HEK293 (cell line): Measurements from ENCODE around the gene E2F4.
A peak's percentile ranks its signal among the peaks of the same experiment; 100 is the strongest.

Source experiments
- CTCF ChIA-PET: fragments of 350-600 bp; formaldehyde crosslinking; extraction: SDS; loops from one replicate; lab custom pipeline; 2021; ENCODE audit warnings: antibody characterized with exemption; lab: Yijun Ruan, JAX
- POLR2A ChIA-PET: fragments of 300-600 bp; formaldehyde crosslinking; extraction: SDS; loops from one replicate; lab custom pipeline; 2020; ENCODE audit warnings: antibody characterized with exemption, inconsistent platforms; lab: Yijun Ruan, JAX
- H3K27ac ChIP-seq: fragments of 200-500 bp; sonication (Bioruptor generic); 2 replicates; pipeline ENCODE4 v1.5.1; 2014; ENCODE audit warnings: low read depth, low read length, control low read depth, inconsistent platforms; ENCODE audit errors: extremely low read depth
- H3K36me3 ChIP-seq, 2 experiments: fragments of 200-500 bp in 1 of 2; sonication (Bioruptor generic) in 1 of 2; 1 replicate in 1 of 2; 2 replicates in 1 of 2; pipeline ENCODE4 v1.5.1; 2014 to 2017; ENCODE audit warnings: inconsistent platforms in 2 of 2, low read length in 2 of 2; ENCODE audit not compliant: control insufficient read depth in 2 of 2, insufficient read depth in 1 of 2
- H3K4me1 ChIP-seq: fragments of 200-500 bp; sonication (Bioruptor generic); 2 replicates; pipeline ENCODE4 v1.5.1; 2014; ENCODE audit warnings: mild to moderate bottlenecking, low read length, inconsistent platforms; ENCODE audit not compliant: control insufficient read depth, insufficient read depth
- H3K4me3 ChIP-seq: 2 replicates; pipeline ENCODE4 v1.5.1; 2011; ENCODE audit warnings: low read depth, mild to moderate bottlenecking, control low read depth, low read length, moderate library complexity
- H3K9me3 ChIP-seq: fragments of 200-500 bp; sonication (Bioruptor generic); 2 replicates; pipeline ENCODE4 v1.5.1; 2014; ENCODE audit warnings: low read depth, low read length, inconsistent platforms; ENCODE audit not compliant: control insufficient read depth, insufficient read depth
- BCL11A ChIP-seq: fragments of 450-650 bp; formaldehyde crosslinking; IDR thresholded peaks from 2 replicates; pipeline ENCODE4 v1.5.1; 2016; ENCODE audit warnings: low read depth, missing biosample characterization, missing genetic modification characterization
- GLI4 ChIP-seq: fragments of 450-650 bp; formaldehyde crosslinking; IDR thresholded peaks from 2 replicates; pipeline ENCODE4 v1.5.1; 2016; ENCODE audit warnings: missing biosample characterization, missing genetic modification characterization
- HOXA7 ChIP-seq: sonication (generic); formaldehyde crosslinking; IDR thresholded peaks from 2 replicates; pipeline ENCODE4 v1.8.1; 2022; ENCODE audit warnings: missing genetic modification reagents, borderline replicate concordance
- KLF9 ChIP-seq: fragments of 450-650 bp; formaldehyde crosslinking; IDR thresholded peaks from 2 replicates; pipeline ENCODE4 v1.5.1; 2016; ENCODE audit warnings: missing biosample characterization, missing genetic modification characterization, low read depth
- MYNN ChIP-seq: fragments of 450-650 bp; formaldehyde crosslinking; IDR thresholded peaks from 2 replicates; pipeline ENCODE4 v1.5.1; 2016; ENCODE audit warnings: missing biosample characterization, missing genetic modification characterization, borderline replicate concordance
- PBX3 ChIP-seq: sonication (generic); formaldehyde crosslinking; IDR thresholded peaks from 2 replicates; pipeline ENCODE4 v1.8.1; 2022; ENCODE audit warnings: mild to moderate bottlenecking, moderate library complexity, missing genetic modification reagents
- PRDM1 ChIP-seq: fragments of 450-650 bp; formaldehyde crosslinking; IDR thresholded peaks from 2 replicates; pipeline ENCODE4; 2016; ENCODE audit warnings: missing biosample characterization, missing genetic modification characterization
- SP2 ChIP-seq: fragments of 450-650 bp; formaldehyde crosslinking; IDR thresholded peaks from 2 replicates; pipeline ENCODE4 v1.5.1; 2016; ENCODE audit warnings: missing biosample characterization, missing genetic modification characterization
- ZNF114 ChIP-seq: fragments of 450-650 bp; formaldehyde crosslinking; IDR thresholded peaks from 2 replicates; pipeline ENCODE4 v1.5.0; 2017; ENCODE audit warnings: missing biosample characterization, missing genetic modification characterization
- ZNF146 ChIP-seq: fragments of 450-650 bp; formaldehyde crosslinking; IDR thresholded peaks from 2 replicates; pipeline ENCODE4 v1.5.1; 2016; ENCODE audit warnings: missing biosample characterization, missing genetic modification characterization
- ZNF184 ChIP-seq: fragments of 450-650 bp; IDR thresholded peaks from 2 replicates; pipeline ENCODE4 v1.5.1; 2018; ENCODE audit warnings: missing biosample characterization, mild to moderate bottlenecking, missing genetic modification characterization
- ZNF2 ChIP-seq: fragments of 450-650 bp; formaldehyde crosslinking; IDR thresholded peaks from 2 replicates; pipeline ENCODE4 v1.5.1; 2016; ENCODE audit warnings: missing biosample characterization, missing genetic modification characterization
- ZNF211 ChIP-seq: fragments of 450-650 bp; formaldehyde crosslinking; IDR thresholded peaks from 2 replicates; pipeline ENCODE4 v1.5.1; 2016; ENCODE audit warnings: low read depth, missing biosample characterization, missing genetic modification characterization
- ZNF214 ChIP-seq: fragments of 450-650 bp; formaldehyde crosslinking; IDR thresholded peaks from 2 replicates; pipeline ENCODE4 v1.5.1; 2017; ENCODE audit warnings: missing biosample characterization, mild to moderate bottlenecking, missing genetic modification characterization, borderline replicate concordance
- ZNF223 ChIP-seq: fragments of 450-650 bp; formaldehyde crosslinking; IDR thresholded peaks from 2 replicates; pipeline ENCODE4 v1.5.1; 2016; ENCODE audit warnings: missing biosample characterization, missing genetic modification characterization
- ZNF266 ChIP-seq: fragments of 450-650 bp; formaldehyde crosslinking; IDR thresholded peaks from 2 replicates; pipeline ENCODE4 v1.5.1; 2016; ENCODE audit warnings: missing biosample characterization, missing genetic modification characterization, low read depth
- ZNF404 ChIP-seq: fragments of 450-650 bp; formaldehyde crosslinking; IDR thresholded peaks from 2 replicates; pipeline ENCODE4 v1.5.1; 2017; ENCODE audit warnings: missing biosample characterization, missing genetic modification characterization
- ZNF426 ChIP-seq: fragments of 450-650 bp; formaldehyde crosslinking; IDR thresholded peaks from 2 replicates; pipeline ENCODE4 v1.5.1; 2017; ENCODE audit warnings: missing biosample characterization, missing genetic modification characterization, mild to moderate bottlenecking, inconsistent platforms, moderate library complexity
- ZNF433 ChIP-seq: fragments of 450-650 bp; formaldehyde crosslinking; IDR thresholded peaks from 2 replicates; pipeline ENCODE4 v1.5.1; 2016; ENCODE audit warnings: missing biosample characterization, missing genetic modification characterization, low read depth
- ZNF555 ChIP-seq: fragments of 450-650 bp; formaldehyde crosslinking; conservative IDR thresholded peaks from 2 replicates; pipeline ENCODE4 v1.5.1; 2017; ENCODE audit warnings: missing biosample characterization, mild to moderate bottlenecking, missing genetic modification characterization, inconsistent platforms
- ZNF558 ChIP-seq: fragments of 450-650 bp; formaldehyde crosslinking; IDR thresholded peaks from 2 replicates; pipeline ENCODE4 v1.5.1; 2016; ENCODE audit warnings: missing biosample characterization, missing genetic modification characterization
- ZNF585B ChIP-seq: fragments of 450-650 bp; formaldehyde crosslinking; IDR thresholded peaks from 2 replicates; pipeline ENCODE4 v1.5.1; 2016; ENCODE audit warnings: missing biosample characterization, missing genetic modification characterization
- ZNF600 ChIP-seq: fragments of 450-650 bp; formaldehyde crosslinking; IDR thresholded peaks from 2 replicates; pipeline ENCODE4 v1.5.1; 2016; ENCODE audit warnings: missing biosample characterization, missing genetic modification characterization
- ZNF776 ChIP-seq: fragments of 450-650 bp; formaldehyde crosslinking; IDR thresholded peaks from 2 replicates; pipeline ENCODE4 v1.5.0; 2017; ENCODE audit warnings: missing biosample characterization, missing genetic modification characterization, borderline replicate concordance
- ZSCAN16 ChIP-seq: fragments of 450-650 bp; formaldehyde crosslinking; IDR thresholded peaks from 2 replicates; pipeline ENCODE4 v1.5.1; 2016; ENCODE audit warnings: missing biosample characterization, missing genetic modification characterization
- TF ChIP-seq, protein P1 (sequence below): fragments of 450-650 bp; formaldehyde crosslinking; IDR thresholded peaks from 2 replicates; pipeline ENCODE4 v1.5.1; 2016; ENCODE audit warnings: missing biosample characterization, missing genetic modification characterization

The E2F4 gene

DNA sequence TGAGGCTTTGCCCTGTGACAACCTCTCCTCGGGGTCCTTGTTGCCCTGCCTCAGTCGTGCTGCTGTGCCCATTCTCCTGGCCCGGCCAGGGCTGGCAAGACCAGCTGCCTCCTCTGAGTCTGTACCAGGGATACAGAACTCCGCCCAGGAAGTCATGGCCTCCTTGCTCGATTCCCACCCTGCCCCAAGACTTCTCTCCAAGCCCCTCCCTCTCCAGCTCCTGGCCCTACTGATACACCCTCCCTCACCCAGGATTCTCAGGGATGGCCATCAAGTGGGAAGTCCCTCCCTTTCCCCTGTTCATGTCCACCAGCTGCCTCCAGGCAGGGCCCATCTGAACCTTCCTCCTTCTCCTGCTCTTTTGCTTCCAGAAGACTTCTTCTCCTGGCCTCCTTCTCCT lies 23.8 kb downstream of the E2F4 start:
- POLR2A ChIA-PET = interaction anchor here (0.8 kb wide), 1 partner anchor 16 kb away, joined by 3 read pairs; no protein-coding TSS in a partner anchor

DNA sequence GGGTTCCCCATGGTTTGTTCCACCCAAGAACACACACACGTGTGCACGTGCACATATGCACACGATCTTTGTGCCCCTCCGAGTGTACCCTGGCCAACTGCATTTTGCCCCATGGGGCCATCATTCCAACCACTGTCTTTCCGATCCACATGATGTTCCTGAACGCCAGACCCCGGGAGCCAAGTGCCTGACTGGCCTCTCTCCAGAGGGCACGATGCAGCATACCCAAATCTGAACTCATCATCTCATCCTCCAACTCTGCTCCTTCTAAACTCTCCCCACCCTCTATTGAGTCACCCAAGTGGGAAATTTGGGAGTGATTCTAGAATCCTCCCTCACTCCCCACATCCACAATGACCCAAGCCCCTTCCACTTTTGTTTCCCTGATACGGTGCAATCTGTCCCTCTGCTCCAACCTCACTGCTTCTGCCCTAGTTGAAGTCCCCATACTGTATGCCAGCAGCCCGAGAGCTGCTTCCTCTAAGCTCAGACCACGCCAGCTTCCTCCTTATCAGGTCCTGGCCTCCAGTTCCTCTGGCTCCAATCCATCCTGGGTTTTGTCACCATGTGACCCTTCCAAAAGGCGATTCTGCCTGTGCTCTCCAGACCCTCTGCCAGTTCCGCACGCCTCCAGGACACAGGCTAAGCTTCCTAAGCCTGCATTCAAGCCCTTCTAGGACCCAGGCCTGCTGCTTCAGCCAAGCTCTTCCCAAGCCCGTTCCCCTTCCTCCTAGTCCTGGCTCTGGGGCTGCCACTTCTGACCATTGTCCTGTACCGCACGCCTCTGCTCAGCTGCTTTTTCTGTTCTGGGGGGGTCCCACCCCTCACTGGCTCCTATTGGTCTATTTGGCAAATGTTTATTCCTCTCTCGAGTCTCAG lies 24.9 kb downstream of the E2F4 start:
- H3K4me1 ChIP-seq = no peaks in the 10 kb centered on the region
- POLR2A ChIA-PET = no interaction called here
- H3K4me3 ChIP-seq = no peak overlapping the region
- H3K36me3 ChIP-seq = peaks cover 0 to 4% of the 10 kb centered on the region in 2 experiments; a peak in 2 of 3 replicates
- CTCF ChIA-PET = interaction anchor here (0.6 kb wide), 3 partner anchors 12 to 267 kb away, joined by 3 to 4 read pairs (median 4); partner anchors contain the start of genes AGRP and ELMO3
- H3K9me3 ChIP-seq = no peaks in the 10 kb centered on the region
- TF ChIP-seq ZSCAN16 (tag by site-specific recombination) (no peak), HOXA7 (no peak), ZNF600 (tag by site-specific recombination) (no peak), PBX3 (CRISPR knock-in tag) (no peak), ZNF555 (no peak), ZNF184 (no peak), ZNF433 (tag by site-specific recombination) (no peak), ZNF211 (tag by site-specific recombination) (no peak), KLF9 (tag by site-specific recombination) (no peak), MYNN (tag by site-specific recombination) (no peak), ZNF776 (tag by site-specific recombination) (no peak)
- TF ChIP-seq, protein P1, sequence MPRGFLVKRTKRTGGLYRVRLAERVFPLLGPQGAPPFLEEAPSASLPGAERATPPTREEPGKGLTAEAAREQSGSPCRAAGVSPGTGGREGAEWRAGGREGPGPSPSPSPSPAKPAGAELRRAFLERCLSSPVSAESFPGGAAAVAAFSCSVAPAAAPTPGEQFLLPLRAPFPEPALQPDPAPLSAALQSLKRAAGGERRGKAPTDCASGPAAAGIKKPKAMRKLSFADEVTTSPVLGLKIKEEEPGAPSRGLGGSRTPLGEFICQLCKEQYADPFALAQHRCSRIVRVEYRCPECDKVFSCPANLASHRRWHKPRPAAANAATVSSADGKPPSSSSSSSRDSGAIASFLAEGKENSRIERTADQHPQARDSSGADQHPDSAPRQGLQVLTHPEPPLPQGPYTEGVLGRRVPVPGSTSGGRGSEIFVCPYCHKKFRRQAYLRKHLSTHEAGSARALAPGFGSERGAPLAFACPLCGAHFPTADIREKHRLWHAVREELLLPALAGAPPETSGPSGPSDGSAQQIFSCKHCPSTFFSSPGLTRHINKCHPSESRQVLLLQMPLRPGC = no peak
- no peak overlapping the region for H3K27ac ChIP-seq

More for the DNA sequence above, 23.8 kb downstream of the E2F4 start:
- TF ChIP-seq SP2 (peak; percentile 65), ZNF2 (tag by site-specific recombination) (no peak), ZNF776 (tag by site-specific recombination) (no peak)
- TF ChIP-seq, all 188 proteins: peak for 1
- no peaks in the 10 kb centered on the region for H3K4me1 ChIP-seq
- CTCF ChIA-PET = no interaction called here
- no peaks in the 10 kb centered on the region for H3K9me3 ChIP-seq
- peaks cover 0 to 7% of the 10 kb centered on the region in 2 experiments; a peak in 2 of 3 replicates for H3K36me3 ChIP-seq
- H3K27ac ChIP-seq = no peak overlapping the region
- no peak overlapping the region for H3K4me3 ChIP-seq

DNA sequence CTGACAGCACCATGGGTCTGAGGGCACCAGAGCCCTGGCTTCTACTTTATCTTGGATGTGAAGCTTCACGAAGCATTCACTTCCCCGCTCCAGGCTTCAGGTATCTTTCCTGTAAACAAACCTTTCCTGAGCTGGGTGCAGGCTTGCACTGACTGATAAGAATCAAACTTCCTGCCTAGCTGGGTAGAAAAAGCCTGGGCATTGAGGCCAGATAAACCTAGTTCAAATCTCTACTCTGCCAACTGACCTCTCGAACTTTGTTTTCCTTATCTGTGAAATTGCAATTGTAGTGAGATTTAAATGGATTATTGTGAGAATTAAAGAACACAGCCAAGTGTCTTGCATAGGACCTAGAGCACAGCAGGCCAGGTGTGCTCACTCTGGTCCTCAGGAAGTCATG lies 32.0 kb downstream of the E2F4 start:
- Histone ChIP-seq H3K27ac (no peak overlapping the region), H3K4me1 (no peaks in the 10 kb centered on the region), H3K36me3 (peaks cover 0 to 15% of the 10 kb centered on the region in 2 experiments; a peak in 1 of 3 replicates), H3K4me3 (no peak overlapping the region), H3K9me3 (no peaks in the 10 kb centered on the region)
- CTCF ChIA-PET = interaction anchor here (0.7 to 1.1 kb wide), 3 partner anchors 15 to 677 kb away, joined by 3 to 5 read pairs (median 3); no protein-coding TSS in a partner anchor
- POLR2A ChIA-PET = interaction anchor here (1.2 to 1.6 kb wide), 3 partner anchors 22 to 26 kb away, joined by 3 to 6 read pairs (median 4); no protein-coding TSS in a partner anchor
- no peak for TF ChIP-seq PRDM1 (tag by site-specific recombination)
- TF ChIP-seq ZNF585B (tag by site-specific recombination) = no peak
- TF ChIP-seq ZNF146 (tag by site-specific recombination) = no peak
- no peak for TF ChIP-seq ZNF214 (tag by site-specific recombination)
- TF ChIP-seq ZNF426 (tag by site-specific recombination) = no peak
- no peak for TF ChIP-seq ZNF266 (tag by site-specific recombination)
- no peak for TF ChIP-seq GLI4 (tag by site-specific recombination)
- no peak for TF ChIP-seq ZNF404 (tag by site-specific recombination)
- TF ChIP-seq ZNF184 = no peak
- TF ChIP-seq ZNF558 (tag by site-specific recombination) = no peak
- TF ChIP-seq ZNF223 (tag by site-specific recombination) = no peak
- TF ChIP-seq ZNF114 (tag by site-specific recombination) = no peak
- TF ChIP-seq ZNF433 (tag by site-specific recombination) = no peak
- no peak for TF ChIP-seq BCL11A (tag by site-specific recombination)
